ENCODE data around the gene MED23.

Gene MED23

GRCh38 chr6:131627724-131628682, at the start of gene MED23:
TSS of gene MED23 (minus strand) at chr6:131628242. CDS start at chr6:131628049, 193 bp downstream.
- peak; percentile 51 to 97 (median 92) for DNase-seq

DNA sequence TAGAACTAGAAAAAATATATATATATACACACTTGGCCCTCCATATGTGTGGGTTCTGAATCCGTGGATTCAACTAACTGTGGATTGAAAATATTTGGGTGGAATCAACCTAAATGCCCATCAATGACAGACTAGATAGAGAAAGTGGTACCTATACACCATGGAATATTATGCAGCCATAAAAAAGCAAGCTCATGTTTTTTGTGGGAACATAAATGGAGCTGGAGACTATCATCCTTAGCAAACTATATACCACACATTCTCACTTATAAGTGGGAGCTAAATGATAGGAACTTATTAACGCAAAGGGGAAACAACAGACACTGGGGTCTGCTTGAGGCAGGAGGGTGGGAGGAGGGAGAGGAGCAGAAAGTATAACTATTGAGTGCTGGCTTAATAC, 45.1 kb upstream of the MED23 start:
- DNase-seq = no peak

DNA sequence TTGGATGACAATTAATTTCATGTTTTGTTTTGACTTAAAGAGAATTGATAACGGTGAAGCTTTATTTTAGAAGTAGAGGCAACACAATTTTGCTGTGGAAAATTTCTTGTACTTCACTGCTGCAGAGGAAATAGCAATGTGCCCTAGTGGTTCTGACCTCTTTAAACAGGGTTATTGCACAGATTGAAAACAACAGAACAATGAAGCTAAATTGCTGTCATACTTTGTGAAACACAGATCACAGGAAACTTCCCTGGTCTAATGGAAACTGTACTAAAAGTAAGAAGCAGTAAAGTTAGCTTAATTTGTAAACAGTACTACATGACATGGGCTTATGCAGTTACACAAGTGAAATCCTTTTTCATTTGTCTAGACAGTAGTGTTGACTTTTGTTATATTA, 41.8 kb upstream of the MED23 start:
- no peak for DNase-seq

DNA sequence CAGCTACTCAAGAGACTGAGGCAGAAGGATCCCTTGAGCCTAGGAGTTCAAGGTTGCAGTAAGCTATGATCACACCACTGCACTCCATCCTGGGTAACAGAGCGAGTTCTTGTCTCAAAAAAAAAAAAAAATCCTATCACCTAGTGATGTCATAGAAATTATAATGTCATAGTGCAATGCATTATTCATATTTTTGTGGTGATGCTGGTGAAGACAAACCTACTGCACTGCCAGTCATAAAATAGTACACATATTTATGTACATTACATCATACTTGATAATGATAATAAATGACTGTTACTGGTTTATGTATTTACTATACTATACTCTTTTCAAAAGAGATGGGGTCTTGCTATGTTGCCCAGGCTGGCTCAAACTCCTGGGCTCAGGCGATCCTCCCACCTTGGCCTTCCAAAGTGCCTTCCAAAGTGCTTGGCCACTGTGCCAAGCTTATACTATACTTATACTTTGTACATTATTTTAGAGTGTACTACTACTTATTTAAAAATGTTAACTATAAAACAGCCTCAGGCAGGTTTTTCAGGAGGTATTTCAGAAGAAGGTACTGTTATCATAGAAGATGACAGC, 35.6 kb upstream of the MED23 start:
- no peak for DNase-seq

DNA sequence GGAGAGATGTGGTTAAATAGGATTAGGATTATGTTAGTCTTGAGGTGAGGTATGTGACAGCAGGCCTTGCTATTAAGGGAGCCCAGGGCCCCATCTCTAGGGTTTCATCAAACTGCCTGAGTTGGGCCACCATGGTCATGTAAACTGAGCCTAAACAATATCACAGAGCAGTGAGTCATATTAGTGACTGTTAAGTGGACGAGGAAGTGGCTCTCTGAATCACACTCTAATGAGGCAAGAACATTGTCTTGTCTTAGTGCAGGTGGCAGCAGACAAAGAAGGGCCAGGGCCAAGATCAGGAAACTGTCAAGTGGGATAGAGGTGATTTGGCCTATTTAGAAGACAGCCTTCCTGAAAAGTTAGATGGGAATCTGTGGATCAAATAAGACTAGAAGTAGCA, 32.2 kb upstream of the MED23 start:
- DNase-seq = no peak

DNA sequence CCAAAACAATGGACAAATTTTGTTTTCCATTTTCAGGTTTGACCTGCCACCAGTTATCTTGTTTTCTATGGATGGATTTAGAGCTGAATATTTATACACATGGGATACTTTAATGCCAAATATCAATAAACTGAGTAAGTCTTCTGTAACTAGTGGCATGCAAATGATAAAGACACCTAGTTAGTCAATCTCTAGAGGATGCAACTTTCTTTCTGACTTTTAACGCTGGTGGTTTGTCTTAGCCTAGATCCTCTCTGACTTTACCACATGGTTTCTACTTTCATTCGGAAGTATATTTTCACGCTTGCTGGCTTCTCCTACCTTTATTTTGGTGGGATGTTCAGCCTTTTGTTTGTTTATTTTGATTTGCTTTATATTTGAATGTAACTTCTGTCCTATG, 30.2 kb upstream of the MED23 start:
- DNase-seq = no peak

- DNase-seq = no peak
Observed at GRCh38 chr6:131657630-131658111, 29.6 kb upstream of the MED23 start.

- DNase-seq = no peak
Observed at GRCh38 chr6:131657222-131657621, 29.2 kb upstream of the MED23 start.

DNA sequence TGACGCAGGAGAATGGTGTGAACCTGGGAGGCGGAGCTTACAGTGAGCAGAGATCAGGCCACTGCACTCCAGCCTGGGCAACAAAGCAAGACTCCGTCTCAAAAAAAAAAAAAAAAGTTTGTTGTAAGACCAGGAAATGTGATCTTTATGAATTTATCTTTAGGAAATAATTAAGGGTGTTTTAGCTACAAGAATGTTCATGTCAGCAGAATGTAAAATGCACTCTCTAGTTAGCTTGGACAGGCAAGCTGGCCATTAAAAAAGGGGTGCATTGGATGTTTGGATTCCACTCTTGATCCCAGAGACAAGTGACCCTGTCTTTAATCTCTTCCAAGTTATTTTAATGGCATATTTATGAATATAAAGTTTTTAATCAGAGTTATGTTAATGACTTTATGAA, 28.6 kb upstream of the MED23 start:
- DNase-seq = no peak

GRCh38 chr6:131655951-131656350, 27.9 kb upstream of the MED23 start:
- DNase-seq = no peak

DNA sequence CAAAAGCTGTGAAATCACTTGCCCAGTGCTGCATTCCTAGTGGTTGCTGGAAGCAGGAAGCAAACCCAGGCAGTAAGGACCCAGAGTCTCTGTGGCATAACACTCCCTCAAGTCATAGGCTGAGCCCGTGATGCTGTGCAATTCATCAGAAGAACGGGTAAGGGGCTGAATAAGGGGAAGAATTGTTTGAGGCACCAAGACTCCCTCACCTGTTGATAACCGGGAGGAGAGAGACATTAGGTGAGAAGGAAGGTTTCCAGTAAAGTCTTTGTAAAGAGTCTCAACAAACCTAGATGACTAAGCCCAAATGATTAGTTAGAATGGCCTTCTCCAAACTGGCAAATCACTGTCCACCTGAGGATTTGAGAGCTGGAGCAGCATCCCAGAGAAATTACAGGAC, 27.3 kb upstream of the MED23 start:
- no peak for DNase-seq

DNA sequence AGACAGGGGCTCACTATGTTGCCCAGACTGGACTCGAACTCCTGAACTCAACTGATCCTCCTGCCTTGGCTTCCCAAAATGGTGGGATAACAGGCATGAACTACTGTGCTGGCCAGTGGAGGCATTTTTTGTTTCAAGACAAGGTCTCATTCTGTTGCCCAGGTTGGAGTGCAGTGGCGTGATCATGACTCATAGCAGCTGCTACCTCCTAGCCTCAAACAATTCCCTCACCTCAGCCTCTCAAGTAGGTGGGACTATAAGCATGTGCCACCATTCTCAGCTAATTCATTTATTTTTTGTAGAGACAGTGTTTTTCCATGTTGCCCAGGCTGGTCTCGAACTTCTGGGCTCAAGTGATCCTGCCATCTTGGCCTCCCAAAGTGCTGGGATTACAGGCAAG, 26.3 kb upstream of the MED23 start:
- no peak for DNase-seq

DNA sequence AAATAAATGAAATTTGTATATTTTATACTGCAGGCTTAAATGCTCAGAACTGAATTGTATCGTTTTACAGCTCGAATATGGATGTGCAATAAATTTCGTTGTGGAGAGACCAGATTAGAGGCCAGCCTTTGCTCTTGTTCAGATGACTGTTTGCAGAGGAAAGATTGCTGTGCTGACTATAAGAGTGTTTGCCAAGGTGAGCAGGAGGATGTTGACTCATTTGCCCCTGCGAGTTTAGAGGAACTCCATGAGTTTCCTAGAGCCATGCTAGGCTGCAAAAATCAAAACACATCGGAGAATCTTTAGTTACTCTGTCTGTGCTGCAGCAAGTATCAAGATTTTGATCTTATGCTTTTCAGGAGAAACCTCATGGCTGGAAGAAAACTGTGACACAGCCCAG, 24.4 kb upstream of the MED23 start:
- no peak for DNase-seq

- no peak for DNase-seq
Observed at GRCh38 chr6:131651782-131652181, 23.7 kb upstream of the MED23 start.

DNA sequence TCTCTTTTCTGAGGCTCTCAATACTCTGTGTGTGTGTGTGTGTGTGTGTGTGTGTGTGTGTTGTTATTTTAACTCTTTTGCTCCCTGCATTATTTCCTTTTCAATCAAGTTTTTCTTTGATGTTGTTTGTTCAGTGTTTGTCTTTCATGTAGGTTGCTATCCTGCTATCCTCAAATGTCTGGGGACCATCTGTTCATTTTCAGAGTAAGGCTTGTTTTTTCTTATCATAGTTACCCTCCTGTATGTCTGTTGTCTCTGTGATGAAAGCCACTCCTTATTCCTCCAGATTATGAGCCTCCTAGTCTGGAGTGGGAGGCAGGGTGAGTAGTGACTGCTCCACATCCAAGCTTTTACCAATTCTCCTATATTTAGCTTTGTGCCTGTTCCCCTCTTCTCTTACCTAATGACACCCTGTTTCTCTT, 18.2 kb upstream of the MED23 start:
- DNase-seq = no peak

DNA sequence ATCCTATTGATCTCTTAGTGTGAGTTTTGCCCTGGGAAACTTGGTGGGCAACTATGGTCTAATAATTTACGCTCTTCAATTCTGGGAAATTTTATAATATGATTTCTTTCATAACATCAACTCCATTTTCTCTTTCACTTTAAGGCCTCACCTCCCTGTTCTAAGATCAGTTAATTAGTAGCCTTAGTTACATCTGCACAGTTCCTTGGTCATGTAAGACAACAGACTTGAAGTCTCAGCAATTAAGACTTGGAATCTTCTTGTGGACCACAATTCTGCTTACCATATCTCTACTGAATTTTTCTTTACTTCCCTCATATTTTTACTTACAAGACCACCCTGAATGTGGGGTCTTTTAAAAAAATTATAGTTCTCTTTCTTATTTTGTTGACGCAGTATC, 17.8 kb upstream of the MED23 start:
- DNase-seq = no peak

DNA sequence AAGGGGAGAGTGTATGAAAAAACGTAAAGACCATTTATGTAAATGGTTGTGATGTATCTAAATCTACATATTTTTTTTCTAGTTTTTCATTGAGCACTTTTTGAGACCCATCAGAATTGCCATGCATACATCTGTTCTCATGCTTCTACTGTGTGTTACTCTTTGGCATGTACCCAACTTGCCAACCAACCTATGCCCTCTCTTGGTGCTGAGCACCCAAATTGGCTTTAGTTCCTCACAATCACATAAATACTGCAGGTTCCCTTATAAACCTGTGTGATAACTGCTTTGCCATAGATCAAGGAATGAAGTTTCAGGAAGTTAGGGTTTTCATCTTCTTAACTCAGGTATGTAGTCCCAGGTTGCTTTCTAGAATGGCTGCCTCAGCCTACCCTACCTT, 16.9 kb upstream of the MED23 start:
- no peak for DNase-seq

DNA sequence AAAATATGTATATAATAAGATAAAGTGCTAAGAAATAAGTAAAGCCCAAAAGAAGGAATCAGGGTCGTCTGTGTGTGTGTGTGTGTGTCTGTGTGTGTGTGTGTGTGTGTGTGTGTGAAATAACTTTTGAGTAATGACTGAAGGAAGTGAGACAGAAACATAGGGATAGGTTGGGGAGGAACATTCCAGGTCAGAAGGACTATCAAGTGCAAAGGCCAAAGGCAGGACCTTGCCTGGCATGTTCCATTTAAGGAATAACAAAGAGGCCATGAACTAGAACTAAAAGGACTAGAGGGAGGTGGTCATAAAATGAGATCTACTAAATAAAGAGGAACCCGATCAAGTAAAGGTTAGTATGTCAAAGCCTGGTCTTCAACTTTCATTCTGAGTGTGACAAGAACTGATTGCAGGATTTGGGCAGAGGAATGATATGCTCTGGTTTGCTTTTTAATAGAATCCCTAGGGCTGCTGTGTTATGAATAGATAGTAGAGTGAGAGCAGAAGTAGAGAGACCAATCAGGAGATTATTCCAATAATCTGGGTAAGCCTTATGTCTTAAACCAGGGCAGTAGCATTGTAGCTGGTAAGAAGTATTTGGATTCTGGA, 15.9 kb upstream of the MED23 start:
- no peak for DNase-seq

GRCh38 chr6:131642987-131643611, 15.1 kb upstream of the MED23 start:
- peak in 27 of 58 donors; percentile 1 to 66 (median 25) for DNase-seq

GRCh38 chr6:131642565-131642964, 14.5 kb upstream of the MED23 start:
- no peak for DNase-seq

DNA sequence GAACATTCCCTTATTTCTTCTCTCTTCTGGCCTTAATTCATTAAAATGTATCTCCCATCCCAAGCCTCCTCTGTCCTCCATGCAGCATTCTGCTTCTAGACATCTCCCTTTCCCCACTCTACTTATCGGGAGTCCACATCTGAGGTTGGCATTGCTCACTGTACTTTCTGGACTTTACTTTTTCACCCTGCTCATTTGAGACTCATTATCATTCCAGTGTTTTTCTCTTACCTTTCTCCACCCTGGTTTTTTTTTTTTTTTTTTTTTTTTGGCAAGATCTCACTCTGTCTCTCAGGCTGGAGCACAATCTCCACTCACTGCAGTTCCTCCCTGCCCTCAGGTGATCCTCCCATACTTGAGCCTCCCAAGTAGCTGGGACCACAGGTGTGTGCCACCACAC, 13.5 kb upstream of the MED23 start:
- DNase-seq = no peak

DNA sequence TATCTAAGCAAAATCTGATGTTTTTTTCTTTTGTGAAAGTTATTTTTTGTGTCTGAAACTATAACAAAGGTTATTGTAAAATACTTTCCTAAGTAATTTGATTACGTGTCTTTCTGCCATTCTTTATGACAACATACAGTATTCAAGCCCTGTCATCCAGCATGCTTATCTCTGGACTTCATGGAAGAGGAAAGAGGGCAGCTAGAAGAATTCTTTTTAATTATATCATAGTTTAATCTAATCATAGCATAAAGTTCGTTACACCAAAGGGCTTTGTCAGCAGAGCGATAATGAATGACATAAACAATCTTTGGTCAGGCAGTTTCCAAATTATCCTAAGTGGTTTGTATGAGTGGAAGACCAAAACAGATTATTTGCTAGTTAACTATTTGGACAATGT, 12.5 kb upstream of the MED23 start:
- DNase-seq = no peak
